HepG2 (cell line): ENCODE measurements around the gene DNAAF1. TPM values are rescaled to one million over a fixed set of nuclear protein-coding genes. Genes with fewer than 3 reads are reported as not detected.

Experiments used
- ATAC-seq: fragments of 200-7000 bp; cut with Tn5 transposase; 3 replicates; pipeline ENCODE4 v1.9.1; 2020; ENCODE audit warnings: mild to moderate bottlenecking, moderate library complexity
- BruUV-seq: library from RNA; stranded (reverse); fragments of 400-500 nt; replicated peaks from 2 replicates; lab custom pipeline; 2021; lab: Mats Ljungman, UMichigan
- CTCF ChIA-PET: fragments of 300-600 bp; formaldehyde crosslinking; extraction: SDS; loops from one replicate; lab custom pipeline; 2021; ENCODE audit warnings: low total read pairs, inconsistent platforms, low intra/inter-chr PET ratio; lab: Yijun Ruan, JAX
- POLR2A ChIA-PET: fragments of 350-600 bp; sonication (Branson Sonifier 250); formaldehyde crosslinking; loops from one replicate; lab custom pipeline; 2020; ENCODE audit warnings: antibody characterized with exemption, inconsistent platforms; lab: Yijun Ruan, JAX
- DNase-seq: peaks from one replicate; pipeline ENCODE4 v3.0.0-alpha.2; 2015; ENCODE audit warnings: low spot score
- FAIRE-seq: peaks from 3 replicates; lab custom pipeline; 2011; peaks lifted over from hg19 to GRCh38; lab: Jason Lieb, UNC
- H2AFZ ChIP-seq: one replicate; pipeline ENCODE4 v1.6.1; 2011; ENCODE audit warnings: low read length, inconsistent platforms
- H3K27ac ChIP-seq: fragments of 300-600 bp; 3 replicates; pipeline ENCODE4 v1.8.0; 2011; ENCODE audit warnings: mixed run types, mild to moderate bottlenecking, mixed read lengths, low read length, inconsistent platforms; ENCODE audit not compliant: insufficient read depth; ENCODE audit errors: extremely low read length
- H3K27me3 ChIP-seq, 2 experiments: fragments of 200-600 bp in 1 of 2; 2 replicates in 1 of 2; 3 replicates in 1 of 2; pipeline versions ENCODE4 v1.6.0 to v1.8.0; 2011; ENCODE audit warnings: low read length in 2 of 2, mild to moderate bottlenecking in 2 of 2, moderate library complexity in 2 of 2, inconsistent platforms in 1 of 2; ENCODE audit not compliant: insufficient read depth in 2 of 2, control insufficient read depth in 1 of 2
- H3K36me3 ChIP-seq, 2 experiments: fragments of 200-600 bp in 1 of 2; replicated peaks in 1 of 2; 2 replicates in 1 of 2; 3 replicates in 1 of 2; pipeline versions ENCODE4 v1.5.1 to v1.8.0; 2011; ENCODE audit warnings: low read length in 2 of 2, inconsistent platforms in 1 of 2; ENCODE audit not compliant: insufficient read depth in 2 of 2, control insufficient read depth in 1 of 2
- H3K4me1 ChIP-seq: 2 replicates; pipeline ENCODE4 v1.5.1; 2012; ENCODE audit warnings: low read length, inconsistent platforms; ENCODE audit not compliant: insufficient read depth
- H3K4me2 ChIP-seq: 2 replicates; pipeline ENCODE4 v1.6.0; 2011; ENCODE audit warnings: low read depth, low read length, inconsistent platforms
- H3K4me3 ChIP-seq, 3 experiments: fragments of 200-600 bp in 1 of 3; sonication (generic), shearing (Covaris generic) in 1 of 3; replicated peaks in 1 of 3; 2 replicates each; pipeline ENCODE4 v1.5.1; 2011 to 2016; ENCODE audit warnings: low read length in 3 of 3, inconsistent platforms in 2 of 3, low read depth in 2 of 3, mild to moderate bottlenecking in 2 of 3, control low read depth in 1 of 3, mixed read lengths in 1 of 3; ENCODE audit not compliant: insufficient read depth in 1 of 3
- H3K79me2 ChIP-seq: one replicate; pipeline ENCODE4 v1.6.1; 2011; ENCODE audit warnings: low read length, inconsistent platforms; ENCODE audit not compliant: insufficient read depth
- H3K9ac ChIP-seq: 2 replicates; pipeline ENCODE4 v1.6.0; 2011; ENCODE audit warnings: mild to moderate bottlenecking, low read depth, low read length, inconsistent platforms; ENCODE audit not compliant: insufficient read depth
- H3K9me3 ChIP-seq: 2 replicates; pipeline ENCODE4 v1.5.1; 2012; ENCODE audit warnings: mild to moderate bottlenecking, low read length
- H4K20me1 ChIP-seq: 2 replicates; pipeline ENCODE4 v1.6.0; 2011; ENCODE audit warnings: inconsistent platforms, mild to moderate bottlenecking, low read length, moderate library complexity; ENCODE audit not compliant: insufficient read depth
- BORCS8-MEF2B ChIP-seq: sonication (generic); formaldehyde crosslinking; IDR thresholded peaks from 2 replicates; pipeline ENCODE4 v1.8.0; 2022; ENCODE audit warnings: mild to moderate bottlenecking, missing genetic modification reagents
- FIP1L1 ChIP-seq: fragments of 200-400 bp; formaldehyde crosslinking; IDR thresholded peaks from 2 replicates; pipeline ENCODE4 v1.6.1; 2018; ENCODE audit warnings: low read depth, mild to moderate bottlenecking, low read length, moderate library complexity, borderline replicate concordance; ENCODE audit not compliant: insufficient read depth
- HDAC2 ChIP-seq: sonication (generic); formaldehyde crosslinking; IDR thresholded peaks from 2 replicates; pipeline ENCODE4 v1.4.0; 2020; ENCODE audit warnings: missing genetic modification reagents
- NFKBIZ ChIP-seq: IDR thresholded peaks from 2 replicates; pipeline ENCODE4 v1.6.1; 2018; ENCODE audit warnings: missing genetic modification reagents, missing compliant biosample characterization
- PHF21A ChIP-seq: sonication (generic); formaldehyde crosslinking; IDR thresholded peaks from 2 replicates; pipeline ENCODE4 v1.5.0; 2020; ENCODE audit warnings: mild to moderate bottlenecking, missing genetic modification reagents
- WGBS: methylation state at CpG from one replicate; pipeline ENCODE4 v1.1.6; 2017; ENCODE audit warnings: low lambda C conversion rate; 5-methylcytosine and 5-hydroxymethylcytosine counted together
- in situ Hi-C: cut with HindIII; loops from 2 replicates; pipeline ENCODE4 v1.10.0; 2017; ENCODE audit warnings: low pct_unique_long_range_greater_than_20kb; ENCODE audit not compliant: extremely low pct_ligation_motif_present
- intact Hi-C: fragments of 100-400 bp; cut with micrococcal nuclease; formaldehyde crosslinking; loops from one replicate; pipeline ENCODE4 v1.10.0; 2022; ENCODE audit not compliant: unreplicated experiment
- polyA plus RNA-seq, 8 experiments: library from polyadenylated mRNA; depleted of rRNA in 3 of 8; stranded (reverse) in 7 of 8; unstranded in 1 of 8; fragments of >200 nt; fragmentation: Illumina TruSeq in 4 of 8; extraction: Trizol in 4 of 8; gene quantifications; 2 replicates each; pipeline versions ENCODE4 v1.2.1 to v1.2.3, GENCODE V29; 2011 to 2016; ENCODE audit warnings: low read depth in 4 of 8, missing spikeins in 1 of 8, mixed read lengths in 1 of 8; ENCODE audit not compliant: insufficient read depth in 1 of 8
- total RNA-seq, 5 experiments: library from RNA; depleted of rRNA; stranded (reverse); fragments of >200 nt; fragmentation: Illumina TruSeq; extraction: Trizol; gene quantifications; 2 replicates each; pipeline ENCODE4 v1.2.3, GENCODE V29; 2016; ENCODE audit warnings: low read depth in 1 of 5
- TF ChIP-seq, protein P1 (sequence below): sonication (generic); formaldehyde crosslinking; IDR thresholded peaks from 2 replicates; pipeline ENCODE4 v1.4.0; 2020; ENCODE audit warnings: mild to moderate bottlenecking, missing genetic modification reagents, borderline replicate concordance
- TF ChIP-seq, protein P2 (sequence below): sonication (generic); formaldehyde crosslinking; IDR thresholded peaks from 2 replicates; pipeline ENCODE4 v1.4.0; 2020; ENCODE audit warnings: missing genetic modification reagents

The DNAAF1 gene
- total and polyA plus RNA-seq, 2 of the 13 experiments (the other 11 are each of a cell fraction or from before 2014, with no cell fraction given) = 0.04 TPM; not detected in 1

DNA sequence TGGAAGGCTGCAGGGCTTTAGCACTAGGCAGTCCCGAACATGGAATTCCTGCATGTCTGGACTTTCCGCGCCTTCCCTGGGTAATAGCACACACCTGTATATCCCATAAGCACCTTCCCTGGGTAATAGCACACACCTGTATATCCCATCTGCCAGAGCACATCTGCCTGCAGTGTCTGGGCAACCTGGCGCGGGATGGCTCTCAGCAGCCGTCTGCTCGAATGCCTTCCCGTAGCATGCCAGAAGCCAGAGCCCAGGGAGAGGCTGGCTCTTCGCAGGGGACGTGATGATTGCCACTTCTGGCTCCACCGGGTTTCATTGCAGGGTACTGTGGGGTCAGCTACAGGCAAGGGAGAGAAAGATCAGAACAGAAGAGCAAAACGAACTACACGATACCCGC, 49.6 kb upstream of the DNAAF1 start:
- FAIRE-seq = no peak
- Histone ChIP-seq H3K9me3 (no peaks in the 10 kb centered on the region), H3K36me3 (peaks cover 22 to 78% of the 10 kb centered on the region in 2 experiments), H3K9ac (no peak overlapping the region), H4K20me1 (peaks cover 20% of the 10 kb centered on the region), H3K27ac (no peak overlapping the region), H3K4me3 (no peak overlapping the region), H3K27me3 (no peaks in the 10 kb centered on the region), H3K4me2 (no peak overlapping the region), H3K4me1 (peaks cover 19% of the 10 kb centered on the region), H3K79me2 (no peaks in the 10 kb centered on the region), H2AFZ (no peak overlapping the region)
- CTCF ChIA-PET = no interaction called here
- TF ChIP-seq FIP1L1 (no peak), HDAC2 (CRISPR knock-in tag) (no peak), PHF21A (CRISPR knock-in tag) (no peak), BORCS8-MEF2B (CRISPR knock-in tag) (no peak), NFKBIZ (CRISPR knock-in tag) (no peak)
- TF ChIP-seq, protein P1, sequence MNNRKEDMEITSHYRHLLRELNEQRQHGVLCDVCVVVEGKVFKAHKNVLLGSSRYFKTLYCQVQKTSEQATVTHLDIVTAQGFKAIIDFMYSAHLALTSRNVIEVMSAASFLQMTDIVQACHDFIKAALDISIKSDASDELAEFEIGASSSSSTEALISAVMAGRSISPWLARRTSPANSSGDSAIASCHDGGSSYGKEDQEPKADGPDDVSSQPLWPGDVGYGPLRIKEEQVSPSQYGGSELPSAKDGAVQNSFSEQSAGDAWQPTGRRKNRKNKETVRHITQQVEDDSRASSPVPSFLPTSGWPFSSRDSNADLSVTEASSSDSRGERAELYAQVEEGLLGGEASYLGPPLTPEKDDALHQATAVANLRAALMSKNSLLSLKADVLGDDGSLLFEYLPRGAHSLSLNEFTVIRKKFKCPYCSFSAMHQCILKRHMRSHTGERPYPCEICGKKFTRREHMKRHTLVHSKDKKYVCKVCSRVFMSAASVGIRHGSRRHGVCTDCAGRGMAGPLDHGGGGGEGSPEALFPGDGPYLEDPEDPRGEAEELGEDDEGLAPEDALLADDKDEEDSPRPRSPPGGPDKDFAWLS (CRISPR knock-in tag) = no peak
- TF ChIP-seq, protein P2, sequence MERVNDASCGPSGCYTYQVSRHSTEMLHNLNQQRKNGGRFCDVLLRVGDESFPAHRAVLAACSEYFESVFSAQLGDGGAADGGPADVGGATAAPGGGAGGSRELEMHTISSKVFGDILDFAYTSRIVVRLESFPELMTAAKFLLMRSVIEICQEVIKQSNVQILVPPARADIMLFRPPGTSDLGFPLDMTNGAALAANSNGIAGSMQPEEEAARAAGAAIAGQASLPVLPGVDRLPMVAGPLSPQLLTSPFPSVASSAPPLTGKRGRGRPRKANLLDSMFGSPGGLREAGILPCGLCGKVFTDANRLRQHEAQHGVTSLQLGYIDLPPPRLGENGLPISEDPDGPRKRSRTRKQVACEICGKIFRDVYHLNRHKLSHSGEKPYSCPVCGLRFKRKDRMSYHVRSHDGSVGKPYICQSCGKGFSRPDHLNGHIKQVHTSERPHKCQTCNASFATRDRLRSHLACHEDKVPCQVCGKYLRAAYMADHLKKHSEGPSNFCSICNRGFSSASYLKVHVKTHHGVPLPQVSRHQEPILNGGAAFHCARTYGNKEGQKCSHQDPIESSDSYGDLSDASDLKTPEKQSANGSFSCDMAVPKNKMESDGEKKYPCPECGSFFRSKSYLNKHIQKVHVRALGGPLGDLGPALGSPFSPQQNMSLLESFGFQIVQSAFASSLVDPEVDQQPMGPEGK (CRISPR knock-in tag) = no peak
- intact Hi-C loops (no loop called here), in situ Hi-C loops (no loop called here)
- no peak for ATAC-seq
- 95% methylated on average over 14 of the region's 14 CpGs for WGBS
- DNase-seq = no peak
- POLR2A ChIA-PET = no interaction called here
- no TSS peak for BruUV-seq
